ENCODE results near the gene SLC44A2.
"Not testable (repeated sequence)": the region's sequence is repeated elsewhere in the genome, so short reads cannot be mapped to it uniquely, and the experiment has no call there.

Gene SLC44A2

GRCh38 chr19:10651851-10652250 lies 26.5 kb downstream of the SLC44A2 start:
- DNase-seq (ENCODE audit: low read depth, low spot score), result no peak

- no peak for DNase-seq (ENCODE audit: low read depth, low spot score)
Observed at GRCh38 chr19:10653482-10653731, 28.1 kb downstream of the SLC44A2 start.

- peak; percentile 100 for DNase-seq (ENCODE audit: low read depth, low spot score)
Observed at GRCh38 chr19:10653732-10654609, 28.6 kb downstream of the SLC44A2 start, which contains the start of gene ILF3. Gene ILF3, plus strand, starts transcription at chr19:10654346. Its CDS starts 16,260 bp downstream, at chr19:10670606.

GRCh38 chr19:10654610-10655456 lies 29.5 kb downstream of the SLC44A2 start:
- peak; percentile 77 for DNase-seq (ENCODE audit: low read depth, low spot score)

GRCh38 chr19:10655457-10656312 lies 30.3 kb downstream of the SLC44A2 start:
- peak; percentile 62 for DNase-seq (ENCODE audit: low read depth, low spot score)

GRCh38 chr19:10660346-10660745 lies 35.0 kb downstream of the SLC44A2 start:
- no peak for DNase-seq (ENCODE audit: low read depth, low spot score)

- no peak for DNase-seq (ENCODE audit: low read depth, low spot score)
Observed at GRCh38 chr19:10661946-10662345, 36.6 kb downstream of the SLC44A2 start.

- peak; percentile 64 for DNase-seq (ENCODE audit: low read depth, low spot score)
Observed at GRCh38 chr19:10662384-10663251, 37.3 kb downstream of the SLC44A2 start.

GRCh38 chr19:10663252-10663563 lies 37.9 kb downstream of the SLC44A2 start:
- DNase-seq (ENCODE audit: low read depth, low spot score), result not testable (repeated sequence)

GRCh38 chr19:10667867-10668266 lies 42.5 kb downstream of the SLC44A2 start:
- no peak for DNase-seq (ENCODE audit: low read depth, low spot score)

- no peak for DNase-seq (ENCODE audit: low read depth, low spot score)
Observed at GRCh38 chr19:10669246-10669645, 43.9 kb downstream of the SLC44A2 start.

GRCh38 chr19:10670182-10670581 lies 44.8 kb downstream of the SLC44A2 start:
- DNase-seq (ENCODE audit: low read depth, low spot score), result no peak

GRCh38 chr19:10670876-10671804 lies 45.8 kb downstream of the SLC44A2 start:
- no peak for DNase-seq (ENCODE audit: low read depth, low spot score)

- not testable (repeated sequence) for DNase-seq (ENCODE audit: low read depth, low spot score)
Observed at GRCh38 chr19:10671922-10672321, 46.6 kb downstream of the SLC44A2 start.

- not testable (repeated sequence) for DNase-seq (ENCODE audit: low read depth, low spot score)
Observed at GRCh38 chr19:10675214-10675613, 49.9 kb downstream of the SLC44A2 start.

GRCh38 chr19:10677751-10678150 lies 52.4 kb downstream of the SLC44A2 start:
- no peak for DNase-seq (ENCODE audit: low read depth, low spot score)

- no peak for DNase-seq (ENCODE audit: low read depth, low spot score)
Observed at GRCh38 chr19:10678813-10679212, 53.5 kb downstream of the SLC44A2 start.

GRCh38 chr19:10679743-10680142 lies 54.4 kb downstream of the SLC44A2 start:
- no peak for DNase-seq (ENCODE audit: low read depth, low spot score)

GRCh38 chr19:10680545-10681135 lies 55.3 kb downstream of the SLC44A2 start:
- no peak for DNase-seq (ENCODE audit: low read depth, low spot score)

Data from astrocyte of the hippocampus (primary cell).